Activated gamma-delta T cell treated with anti-CD3 and anti-CD28 coated beads, Interleukin-2, amount 50 U/mL, for 16 hours (primary cell): ENCODE data around the gene PCF11.
A peak's percentile ranks its signal among the peaks of the same experiment; 100 is the strongest.

ENCODE experiments used
- DNase-seq: peaks from one replicate; pipeline ENCODE4 v3.0.0-alpha.2; 2020; ENCODE audit warnings: low read depth

The PCF11 gene

DNA sequence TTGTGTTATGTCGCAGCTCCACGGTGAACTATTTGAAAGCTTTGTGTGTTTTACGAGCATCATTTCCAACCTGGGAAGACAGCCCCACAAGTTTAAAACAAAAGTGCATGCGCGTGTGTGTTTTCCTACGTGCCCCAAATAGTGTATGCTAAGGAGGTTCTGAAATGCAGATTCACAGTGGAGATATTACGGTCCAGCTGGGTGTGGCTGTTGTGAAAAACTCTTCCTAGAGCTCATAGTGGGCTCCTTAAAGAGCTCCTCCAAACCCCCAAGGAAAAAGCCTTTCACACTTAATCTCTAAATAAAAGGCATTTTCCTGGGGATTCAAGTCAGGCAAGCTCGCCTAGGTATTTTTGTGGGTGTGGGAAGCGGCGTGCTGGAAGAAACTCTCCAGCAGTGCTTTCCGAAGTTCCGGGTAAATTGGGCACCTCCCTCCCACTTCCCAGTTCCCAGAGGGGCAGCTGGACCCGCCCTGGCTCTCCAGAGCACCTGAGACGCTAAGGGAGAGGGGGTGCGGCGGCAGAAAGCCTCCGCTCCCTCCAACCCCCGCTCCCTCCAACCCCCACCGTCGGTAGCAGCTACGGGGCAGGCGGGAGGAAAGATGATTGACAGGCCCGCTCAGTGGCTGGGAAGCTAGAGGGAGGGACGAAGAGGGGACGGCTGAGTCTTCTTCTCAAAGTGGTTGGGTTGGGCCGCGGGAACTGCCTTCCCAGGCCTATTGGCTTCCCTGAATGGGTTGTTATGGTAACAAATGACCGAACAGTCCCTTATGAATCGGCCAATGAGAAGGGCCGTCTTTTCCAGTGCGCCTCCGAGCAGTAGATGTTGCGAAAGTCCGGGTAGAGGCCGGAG, 561 bp upstream of the PCF11 start:
- peak; percentile 97 for DNase-seq

GRCh38 chr11:83157594-83158356, 844 bp downstream of the PCF11 start:
- peak; percentile 21 for DNase-seq

DNA sequence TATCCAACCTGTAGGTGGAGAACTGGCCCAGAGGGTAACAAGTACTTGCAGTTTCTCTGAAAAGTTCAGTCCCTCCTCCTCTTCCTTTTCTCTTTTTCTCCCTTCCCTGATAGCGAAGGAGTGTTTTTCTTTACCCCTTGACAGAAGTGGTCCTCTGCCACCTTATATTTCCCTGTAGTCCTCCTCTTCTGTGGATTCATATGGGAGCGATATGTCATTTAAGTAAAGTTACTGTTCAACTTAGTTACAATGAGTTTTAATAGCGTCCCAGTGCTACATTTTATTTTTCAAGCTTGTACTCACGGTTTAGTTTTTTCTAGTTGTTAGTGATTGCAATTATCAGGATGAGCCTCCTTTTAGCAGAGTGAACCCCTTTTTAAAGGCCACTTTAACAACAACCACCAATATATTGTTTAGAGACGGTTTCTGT, 1.4 kb downstream of the PCF11 start:
- DNase-seq = no peak

DNA sequence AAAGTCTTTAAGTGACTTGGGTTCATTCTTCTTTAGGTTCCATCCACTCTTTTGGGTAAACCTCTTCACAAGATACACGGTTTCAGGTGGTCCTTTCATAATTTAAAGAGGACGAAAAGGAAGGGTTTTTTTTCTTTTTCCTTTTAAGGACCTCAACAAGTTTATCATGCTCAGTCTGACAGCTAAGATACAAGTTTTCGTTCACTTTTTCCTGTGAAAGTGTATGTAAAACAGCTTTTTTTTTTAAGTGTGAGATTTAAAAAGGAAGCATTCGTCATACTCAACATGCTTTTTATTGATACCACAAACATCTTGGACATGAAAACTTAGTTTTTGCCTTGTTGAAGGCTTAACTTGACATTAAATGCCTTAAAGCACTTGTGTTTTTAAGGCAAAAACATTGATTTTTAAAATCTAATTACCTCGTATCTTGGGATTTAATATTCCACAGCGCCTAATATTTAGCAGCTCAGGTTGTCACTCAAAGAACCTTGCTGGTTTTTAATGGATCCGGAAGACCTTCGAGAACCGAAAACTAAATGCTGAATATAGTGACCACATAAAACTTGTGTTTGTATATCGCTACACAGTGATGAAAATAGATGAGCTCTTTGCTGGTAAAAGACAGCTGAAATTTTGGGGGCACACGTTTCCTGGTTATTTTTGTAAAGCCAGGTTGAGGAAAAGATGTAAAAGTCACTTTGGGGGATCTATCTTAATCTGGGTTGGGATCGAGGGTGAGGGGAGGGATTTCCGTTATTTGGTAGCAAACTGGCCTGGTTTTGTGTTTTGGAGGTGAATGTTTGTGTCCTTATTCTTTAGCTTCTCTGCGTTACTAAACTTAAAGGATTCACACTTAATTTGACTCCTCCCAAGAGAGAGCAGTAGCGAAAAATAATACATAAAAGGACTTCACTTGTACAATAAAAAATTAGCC, 2.3 kb downstream of the PCF11 start:
- no peak for DNase-seq

GRCh38 chr11:83159902-83160865, 3.3 kb downstream of the PCF11 start:
- no peak for DNase-seq

DNA sequence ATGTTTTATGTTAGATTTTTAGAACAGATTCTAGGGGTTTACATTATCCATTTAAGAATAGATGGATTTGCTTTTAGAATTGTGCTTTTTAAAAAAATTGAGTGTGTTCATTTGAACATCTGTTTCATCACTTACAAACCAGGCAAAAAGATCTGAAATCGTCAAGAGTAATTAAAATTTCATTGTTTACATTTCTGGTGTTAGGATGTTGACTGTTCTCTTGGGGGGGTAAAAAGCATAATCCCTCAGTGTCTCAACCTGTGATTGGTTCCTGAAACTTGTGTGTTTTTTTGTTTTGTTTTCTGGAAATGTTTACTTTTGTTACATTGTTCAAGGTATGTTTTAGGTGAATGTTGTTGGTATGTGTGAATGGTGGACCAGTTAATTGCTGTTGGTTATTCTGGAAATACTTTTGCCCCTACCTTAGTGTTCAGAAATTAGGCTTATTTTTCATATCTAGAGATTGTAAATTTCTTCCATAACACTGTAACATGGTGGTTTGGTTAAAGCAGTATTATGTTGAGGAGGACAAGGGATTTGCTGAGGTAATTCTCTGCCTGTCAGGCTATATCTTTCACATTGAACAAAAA, 4.8 kb downstream of the PCF11 start:
- no peak for DNase-seq

GRCh38 chr11:83162377-83162776, 5.4 kb downstream of the PCF11 start:
- no peak for DNase-seq

GRCh38 chr11:83166193-83166866, 9.4 kb downstream of the PCF11 start:
- DNase-seq = no peak

DNA sequence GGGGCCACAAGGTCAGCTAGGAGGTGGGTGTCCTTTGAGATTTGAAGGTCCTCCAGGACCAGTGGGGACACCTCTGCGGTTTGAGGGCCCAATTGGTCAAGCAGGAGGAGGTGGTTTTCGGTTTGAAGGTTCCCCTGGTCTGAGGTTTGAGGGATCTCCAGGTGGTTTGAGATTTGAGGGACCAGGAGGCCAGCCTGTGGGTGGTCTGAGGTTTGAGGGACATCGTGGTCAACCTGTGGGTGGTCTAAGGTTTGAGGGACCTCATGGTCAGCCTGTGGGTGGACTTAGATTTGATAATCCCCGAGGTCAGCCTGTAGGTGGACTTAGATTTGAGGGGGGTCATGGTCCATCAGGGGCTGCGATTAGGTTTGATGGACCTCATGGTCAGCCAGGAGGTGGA, 11.8 kb downstream of the PCF11 start:
- DNase-seq = no peak

GRCh38 chr11:83170865-83171264, 13.9 kb downstream of the PCF11 start:
- no peak for DNase-seq

DNA sequence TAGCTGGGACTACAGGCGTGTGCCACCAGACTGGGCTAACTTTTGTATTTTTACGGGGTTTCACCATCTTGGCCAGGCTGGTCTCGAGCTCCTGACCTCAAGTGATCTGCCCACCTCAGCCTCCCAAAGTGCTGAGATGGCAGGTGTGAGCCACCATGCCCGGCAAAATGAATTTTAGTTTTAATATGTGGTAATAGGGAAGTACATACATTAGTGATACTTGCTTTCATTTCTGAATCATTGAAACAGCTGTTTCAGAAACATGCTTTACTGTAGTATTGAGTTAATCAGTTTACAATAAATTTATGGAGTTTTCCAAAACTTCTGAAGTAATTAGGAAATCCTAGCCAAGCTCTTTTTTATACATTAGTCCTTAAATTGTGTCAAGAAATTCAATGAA, 15.6 kb downstream of the PCF11 start:
- DNase-seq = no peak

GRCh38 chr11:83174008-83174407, 17.1 kb downstream of the PCF11 start:
- no peak for DNase-seq

DNA sequence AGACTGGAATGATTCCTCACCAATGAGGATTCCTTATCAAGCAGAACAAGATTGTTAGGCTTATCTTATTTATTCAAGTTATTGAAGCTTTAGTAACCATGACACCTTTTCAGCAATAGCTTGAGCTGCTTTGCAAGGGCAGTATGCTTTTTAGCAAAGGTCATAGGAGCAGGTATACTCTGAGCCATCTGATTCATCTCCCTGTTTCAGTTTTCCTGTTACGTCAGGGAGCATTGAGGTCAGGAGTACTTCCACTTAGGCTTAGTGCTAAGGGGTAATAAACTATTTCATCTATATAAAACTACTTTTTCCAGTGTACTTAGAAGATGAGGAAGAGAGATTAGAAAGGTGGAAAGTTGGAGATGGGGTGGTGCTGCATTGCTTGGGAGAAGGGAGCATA, 18.9 kb downstream of the PCF11 start:
- DNase-seq = no peak

DNA sequence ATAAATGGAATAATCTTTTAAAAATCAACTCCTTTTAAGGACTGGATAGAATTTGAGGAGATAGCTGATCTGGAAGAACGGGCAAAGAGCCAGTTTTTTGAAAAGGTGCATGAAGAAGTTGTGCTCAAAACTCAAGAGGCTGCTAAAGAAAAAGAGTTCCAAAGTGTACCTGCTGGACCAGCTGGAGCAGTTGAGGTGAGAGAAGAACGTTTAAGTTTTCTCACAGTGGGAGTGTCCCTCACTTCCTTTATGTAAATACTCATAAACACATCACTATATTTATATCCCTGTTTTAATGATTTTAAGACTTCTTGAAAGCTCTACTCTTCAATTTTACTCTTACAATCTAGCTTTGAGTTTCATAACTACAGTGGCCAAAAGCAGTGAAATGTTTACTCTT, 24.9 kb downstream of the PCF11 start:
- no peak for DNase-seq

- no peak for DNase-seq
These were observed 28.8 kb downstream of the PCF11 start for GRCh38 chr11:83185767-83186166.

DNA sequence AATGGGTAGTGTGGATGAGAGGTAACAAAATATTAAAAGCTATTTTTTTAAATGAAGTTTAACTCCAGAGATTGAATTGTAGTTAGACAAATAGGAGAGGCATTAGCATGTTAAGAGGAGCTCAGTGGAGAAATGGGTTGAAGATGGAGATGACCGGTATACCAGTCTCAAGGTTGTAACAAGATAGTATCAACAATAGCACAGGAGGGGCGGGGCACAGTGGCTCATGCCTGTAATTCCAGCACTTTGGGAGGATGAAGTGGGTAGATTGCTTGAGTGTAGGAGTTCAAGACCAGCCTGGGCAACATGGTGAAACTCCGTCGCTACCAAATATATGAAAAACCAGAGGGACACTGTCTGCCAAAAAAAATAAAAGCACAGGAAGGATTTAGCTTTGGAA, 30.5 kb downstream of the PCF11 start:
- no peak for DNase-seq

DNA sequence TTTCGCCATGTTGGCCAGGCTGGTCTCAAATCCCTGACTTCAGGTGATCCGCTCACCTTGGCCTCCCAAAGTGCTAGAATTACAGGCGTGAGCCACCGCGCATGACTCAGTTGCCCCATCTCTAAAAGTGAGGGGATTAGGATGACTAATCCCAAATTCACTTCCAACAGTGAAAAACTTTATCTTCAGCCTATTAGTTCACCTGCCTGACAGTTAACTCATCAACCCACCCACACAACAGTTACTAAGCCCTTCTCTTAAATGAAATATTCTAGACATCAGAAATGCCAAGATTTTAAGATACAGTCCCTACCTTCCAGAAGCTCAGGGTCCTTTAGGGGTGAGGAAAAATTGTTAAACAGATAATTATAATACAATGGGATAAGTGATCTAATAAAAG, 34.6 kb downstream of the PCF11 start:
- DNase-seq = no peak

- DNase-seq = no peak
These were observed 35.1 kb downstream of the PCF11 start for GRCh38 chr11:83191986-83192385.

GRCh38 chr11:83192606-83193245, 35.8 kb downstream of the PCF11 start:
- no peak for DNase-seq
